GM12801 (cell line): ENCODE measurements around the gene ATPAF2.

Experiments used
- CTCF ChIP-seq: IDR thresholded peaks from one replicate; pipeline ENCODE4 v1.5.1; 2011; ENCODE audit warnings: control low read depth; ENCODE audit not compliant: insufficient read length; ENCODE audit errors: extremely low read depth

ATPAF2 gene

GRCh38 chr17:17971431-17972125 is 67.4 kb downstream of the ATPAF2 start:
- TF ChIP-seq CTCF: no peak

GRCh38 chr17:17970699-17971430 is 68.1 kb downstream of the ATPAF2 start:
- no peak for TF ChIP-seq CTCF
